HepG2 (cell line): ENCODE results near the gene PLXNA4. TPM values are rescaled to one million over a fixed set of nuclear protein-coding genes. Genes with fewer than 3 reads are reported as not detected.

ENCODE experiments used
- ATAC-seq: fragments of 200-7000 bp; cut with Tn5 transposase; 3 replicates; pipeline ENCODE4 v1.9.1; 2020; ENCODE audit warnings: mild to moderate bottlenecking, moderate library complexity
- BruUV-seq: library from RNA; stranded (reverse); fragments of 400-500 nt; replicated peaks from 2 replicates; lab custom pipeline; 2021; lab: Mats Ljungman, UMichigan
- CTCF ChIA-PET: fragments of 300-600 bp; formaldehyde crosslinking; extraction: SDS; loops from one replicate; lab custom pipeline; 2021; ENCODE audit warnings: low total read pairs, inconsistent platforms, low intra/inter-chr PET ratio; lab: Yijun Ruan, JAX
- POLR2A ChIA-PET: fragments of 350-600 bp; sonication (Branson Sonifier 250); formaldehyde crosslinking; loops from one replicate; lab custom pipeline; 2020; ENCODE audit warnings: antibody characterized with exemption, inconsistent platforms; lab: Yijun Ruan, JAX
- DNase-seq: peaks from one replicate; pipeline ENCODE4 v3.0.0-alpha.2; 2015; ENCODE audit warnings: low spot score
- FAIRE-seq: peaks from 3 replicates; lab custom pipeline; 2011; peaks lifted over from hg19 to GRCh38; lab: Jason Lieb, UNC
- H2AFZ ChIP-seq: one replicate; pipeline ENCODE4 v1.6.1; 2011; ENCODE audit warnings: low read length, inconsistent platforms
- H3K27ac ChIP-seq: fragments of 300-600 bp; 3 replicates; pipeline ENCODE4 v1.8.0; 2011; ENCODE audit warnings: mixed run types, mild to moderate bottlenecking, mixed read lengths, low read length, inconsistent platforms; ENCODE audit not compliant: insufficient read depth; ENCODE audit errors: extremely low read length
- H3K27me3 ChIP-seq, 2 experiments: fragments of 200-600 bp in 1 of 2; 2 replicates in 1 of 2; 3 replicates in 1 of 2; pipeline versions ENCODE4 v1.6.0 to v1.8.0; 2011; ENCODE audit warnings: low read length in 2 of 2, mild to moderate bottlenecking in 2 of 2, moderate library complexity in 2 of 2, inconsistent platforms in 1 of 2; ENCODE audit not compliant: insufficient read depth in 2 of 2, control insufficient read depth in 1 of 2
- H3K36me3 ChIP-seq, 2 experiments: fragments of 200-600 bp in 1 of 2; replicated peaks in 1 of 2; 2 replicates in 1 of 2; 3 replicates in 1 of 2; pipeline versions ENCODE4 v1.5.1 to v1.8.0; 2011; ENCODE audit warnings: low read length in 2 of 2, inconsistent platforms in 1 of 2; ENCODE audit not compliant: insufficient read depth in 2 of 2, control insufficient read depth in 1 of 2
- H3K4me1 ChIP-seq: 2 replicates; pipeline ENCODE4 v1.5.1; 2012; ENCODE audit warnings: low read length, inconsistent platforms; ENCODE audit not compliant: insufficient read depth
- H3K4me2 ChIP-seq: 2 replicates; pipeline ENCODE4 v1.6.0; 2011; ENCODE audit warnings: low read depth, low read length, inconsistent platforms
- H3K4me3 ChIP-seq, 3 experiments: fragments of 200-600 bp in 1 of 3; sonication (generic), shearing (Covaris generic) in 1 of 3; replicated peaks in 1 of 3; 2 replicates each; pipeline ENCODE4 v1.5.1; 2011 to 2016; ENCODE audit warnings: low read length in 3 of 3, inconsistent platforms in 2 of 3, low read depth in 2 of 3, mild to moderate bottlenecking in 2 of 3, control low read depth in 1 of 3, mixed read lengths in 1 of 3; ENCODE audit not compliant: insufficient read depth in 1 of 3
- H3K79me2 ChIP-seq: one replicate; pipeline ENCODE4 v1.6.1; 2011; ENCODE audit warnings: low read length, inconsistent platforms; ENCODE audit not compliant: insufficient read depth
- H3K9ac ChIP-seq: 2 replicates; pipeline ENCODE4 v1.6.0; 2011; ENCODE audit warnings: mild to moderate bottlenecking, low read depth, low read length, inconsistent platforms; ENCODE audit not compliant: insufficient read depth
- H3K9me3 ChIP-seq: 2 replicates; pipeline ENCODE4 v1.5.1; 2012; ENCODE audit warnings: mild to moderate bottlenecking, low read length
- H4K20me1 ChIP-seq: 2 replicates; pipeline ENCODE4 v1.6.0; 2011; ENCODE audit warnings: inconsistent platforms, mild to moderate bottlenecking, low read length, moderate library complexity; ENCODE audit not compliant: insufficient read depth
- DR1 ChIP-seq: sonication (generic); formaldehyde crosslinking; IDR thresholded peaks from 2 replicates; pipeline ENCODE4 v1.8.0; 2021; ENCODE audit warnings: mild to moderate bottlenecking, missing genetic modification reagents, inconsistent platforms
- MYNN ChIP-seq: sonication (generic); formaldehyde crosslinking; IDR thresholded peaks from 2 replicates; pipeline ENCODE4 v1.4.0; 2020; ENCODE audit warnings: mild to moderate bottlenecking, low read depth, missing genetic modification reagents
- NCOR1 ChIP-seq: fragments of 200-600 bp; sonication (generic); IDR thresholded peaks from 2 replicates; pipeline ENCODE4 v1.7.0; 2017; ENCODE audit warnings: antibody characterized with exemption, low read length, borderline replicate concordance
- SOX13 ChIP-seq, 3 experiments: fragments of 450-650 bp in 1 of 3; sonication (generic) in 1 of 3; formaldehyde crosslinking in 1 of 3; IDR thresholded peaks in 2 of 3; conservative IDR thresholded peaks in 1 of 3; 2 replicates each; pipeline versions ENCODE4 v1.5.0 to v1.6.1; 2016 to 2020; ENCODE audit warnings: antibody characterized with exemption in 1 of 3, mild to moderate bottlenecking in 1 of 3, missing compliant biosample characterization in 1 of 3, missing genetic modification reagents in 1 of 3, moderate library complexity in 1 of 3
- ZEB1 ChIP-seq: IDR thresholded peaks from 2 replicates; pipeline ENCODE4 v1.6.1; 2012; ENCODE audit warnings: mild to moderate bottlenecking, low read depth, inconsistent platforms; ENCODE audit not compliant: insufficient replicate concordance
- ZNF260 ChIP-seq: sonication (generic); formaldehyde crosslinking; IDR thresholded peaks from 2 replicates; pipeline ENCODE4 v1.4.0; 2020; ENCODE audit warnings: missing genetic modification reagents, low read depth, mild to moderate bottlenecking, borderline replicate concordance
- WGBS: methylation state at CpG from one replicate; pipeline ENCODE4 v1.1.6; 2017; ENCODE audit warnings: low lambda C conversion rate; 5-methylcytosine and 5-hydroxymethylcytosine counted together
- in situ Hi-C: cut with HindIII; loops from 2 replicates; pipeline ENCODE4 v1.10.0; 2017; ENCODE audit warnings: low pct_unique_long_range_greater_than_20kb; ENCODE audit not compliant: extremely low pct_ligation_motif_present
- intact Hi-C: fragments of 100-400 bp; cut with micrococcal nuclease; formaldehyde crosslinking; loops from one replicate; pipeline ENCODE4 v1.10.0; 2022; ENCODE audit not compliant: unreplicated experiment
- polyA plus RNA-seq, 8 experiments: library from polyadenylated mRNA; depleted of rRNA in 3 of 8; stranded (reverse) in 7 of 8; unstranded in 1 of 8; fragments of >200 nt; fragmentation: Illumina TruSeq in 4 of 8; extraction: Trizol in 4 of 8; gene quantifications; 2 replicates each; pipeline versions ENCODE4 v1.2.1 to v1.2.3, GENCODE V29; 2011 to 2016; ENCODE audit warnings: low read depth in 4 of 8, missing spikeins in 1 of 8, mixed read lengths in 1 of 8; ENCODE audit not compliant: insufficient read depth in 1 of 8
- total RNA-seq, 5 experiments: library from RNA; depleted of rRNA; stranded (reverse); fragments of >200 nt; fragmentation: Illumina TruSeq; extraction: Trizol; gene quantifications; 2 replicates each; pipeline ENCODE4 v1.2.3, GENCODE V29; 2016; ENCODE audit warnings: low read depth in 1 of 5
- TF ChIP-seq, protein P1 (sequence below): sonication (generic); formaldehyde crosslinking; IDR thresholded peaks from 2 replicates; pipeline ENCODE4 v1.4.0; 2020; ENCODE audit warnings: missing genetic modification reagents
- TF ChIP-seq, protein P2 (sequence below): IDR thresholded peaks from 2 replicates; pipeline ENCODE4 v1.4.0; 2020; ENCODE audit warnings: mild to moderate bottlenecking, missing genetic modification reagents

Gene PLXNA4
- total and polyA plus RNA-seq, 2 of the 13 experiments (the other 11 are each of a cell fraction or from before 2014, with no cell fraction given), result 0.01 to 0.04 TPM

DNA sequence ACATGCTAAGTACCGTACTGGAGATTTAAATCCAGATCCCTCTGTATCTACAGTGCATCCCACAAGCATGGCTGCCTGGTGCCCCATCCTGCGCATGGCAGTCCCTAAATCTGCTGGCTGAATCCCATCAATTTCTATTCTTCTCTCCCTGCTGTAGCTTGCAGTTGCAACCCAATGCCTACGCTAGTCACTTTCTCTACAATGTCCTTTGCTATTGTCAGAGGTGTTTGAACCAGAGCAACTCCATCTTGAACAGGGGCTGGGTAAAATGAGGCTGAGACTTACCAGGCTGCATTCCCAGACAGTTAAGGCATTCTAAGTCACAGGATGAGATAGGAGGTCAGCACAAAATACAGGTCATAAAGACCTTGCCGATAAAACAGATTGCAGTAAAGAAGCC lies 461.2 kb downstream of the PLXNA4 start:
- FAIRE-seq, result no peak
- DNase-seq, result no peak
- H3K27me3 ChIP-seq, result peaks cover 0 to 7% of the 10 kb centered on the region in 2 experiments; a peak in 2 of 5 replicates
- ChIA-PET CTCF (no interaction called here), POLR2A (no interaction called here)
- H3K9ac ChIP-seq, result no peak overlapping the region
- no peak overlapping the region for H3K27ac ChIP-seq
- H3K9me3 ChIP-seq, result no peaks in the 10 kb centered on the region
- H2AFZ ChIP-seq, result no peak overlapping the region
- no peak overlapping the region for H3K4me2 ChIP-seq
- H3K4me1 ChIP-seq, result no peaks in the 10 kb centered on the region
- no peaks in the 10 kb centered on the region for H3K36me3 ChIP-seq
- H3K79me2 ChIP-seq, result no peaks in the 10 kb centered on the region
- H4K20me1 ChIP-seq, result no peaks in the 10 kb centered on the region
- no peak overlapping the region for H3K4me3 ChIP-seq
- no peak for ATAC-seq
- TF ChIP-seq NCOR1 (no peak), ZNF260 (CRISPR knock-in tag) (no peak)
- 49% methylated on average over 4 of the region's 4 CpGs for WGBS
- BruUV-seq, result no TSS peak
- in situ Hi-C loops (no loop called here), intact Hi-C loops (no loop called here)

DNA sequence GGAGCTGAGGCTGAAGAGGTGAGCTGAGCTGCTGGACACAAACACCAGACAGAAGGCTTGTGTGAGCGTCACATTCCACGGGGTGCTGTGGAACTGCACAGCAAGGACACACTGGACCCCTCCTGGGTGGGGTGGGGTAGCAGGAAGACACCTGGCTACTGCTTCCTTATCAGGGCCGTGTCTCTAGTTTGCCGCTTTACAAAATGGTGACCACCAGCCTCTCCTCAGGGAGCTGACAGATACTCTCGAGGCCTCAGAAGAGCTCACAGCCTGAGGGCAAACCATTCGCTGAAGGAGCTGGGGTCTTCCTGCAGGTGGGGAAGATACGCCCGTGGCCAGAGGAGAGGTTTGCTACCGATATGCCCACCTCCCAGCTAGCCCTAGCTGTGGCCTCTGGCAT lies 461.9 kb downstream of the PLXNA4 start:
- CTCF ChIA-PET, result no interaction called here
- in situ Hi-C loops, result no loop called here
- intact Hi-C loops, result no loop called here
- Histone ChIP-seq H3K27me3 (peaks cover 0 to 7% of the 10 kb centered on the region in 2 experiments; a peak in 2 of 5 replicates), H3K4me1 (no peaks in the 10 kb centered on the region), H3K4me3 (no peak overlapping the region), H3K9me3 (no peaks in the 10 kb centered on the region), H3K36me3 (no peaks in the 10 kb centered on the region), H3K4me2 (no peak overlapping the region), H2AFZ (no peak overlapping the region), H3K79me2 (no peaks in the 10 kb centered on the region), H3K27ac (no peak overlapping the region), H4K20me1 (no peaks in the 10 kb centered on the region), H3K9ac (no peak overlapping the region)
- BruUV-seq, result no TSS peak
- POLR2A ChIA-PET, result no interaction called here
- WGBS, result 8% methylated on average over 2 of the region's 9 CpGs
- no peak for ATAC-seq
- no peak for FAIRE-seq
- DNase-seq, result no peak
- TF ChIP-seq, protein P1, sequence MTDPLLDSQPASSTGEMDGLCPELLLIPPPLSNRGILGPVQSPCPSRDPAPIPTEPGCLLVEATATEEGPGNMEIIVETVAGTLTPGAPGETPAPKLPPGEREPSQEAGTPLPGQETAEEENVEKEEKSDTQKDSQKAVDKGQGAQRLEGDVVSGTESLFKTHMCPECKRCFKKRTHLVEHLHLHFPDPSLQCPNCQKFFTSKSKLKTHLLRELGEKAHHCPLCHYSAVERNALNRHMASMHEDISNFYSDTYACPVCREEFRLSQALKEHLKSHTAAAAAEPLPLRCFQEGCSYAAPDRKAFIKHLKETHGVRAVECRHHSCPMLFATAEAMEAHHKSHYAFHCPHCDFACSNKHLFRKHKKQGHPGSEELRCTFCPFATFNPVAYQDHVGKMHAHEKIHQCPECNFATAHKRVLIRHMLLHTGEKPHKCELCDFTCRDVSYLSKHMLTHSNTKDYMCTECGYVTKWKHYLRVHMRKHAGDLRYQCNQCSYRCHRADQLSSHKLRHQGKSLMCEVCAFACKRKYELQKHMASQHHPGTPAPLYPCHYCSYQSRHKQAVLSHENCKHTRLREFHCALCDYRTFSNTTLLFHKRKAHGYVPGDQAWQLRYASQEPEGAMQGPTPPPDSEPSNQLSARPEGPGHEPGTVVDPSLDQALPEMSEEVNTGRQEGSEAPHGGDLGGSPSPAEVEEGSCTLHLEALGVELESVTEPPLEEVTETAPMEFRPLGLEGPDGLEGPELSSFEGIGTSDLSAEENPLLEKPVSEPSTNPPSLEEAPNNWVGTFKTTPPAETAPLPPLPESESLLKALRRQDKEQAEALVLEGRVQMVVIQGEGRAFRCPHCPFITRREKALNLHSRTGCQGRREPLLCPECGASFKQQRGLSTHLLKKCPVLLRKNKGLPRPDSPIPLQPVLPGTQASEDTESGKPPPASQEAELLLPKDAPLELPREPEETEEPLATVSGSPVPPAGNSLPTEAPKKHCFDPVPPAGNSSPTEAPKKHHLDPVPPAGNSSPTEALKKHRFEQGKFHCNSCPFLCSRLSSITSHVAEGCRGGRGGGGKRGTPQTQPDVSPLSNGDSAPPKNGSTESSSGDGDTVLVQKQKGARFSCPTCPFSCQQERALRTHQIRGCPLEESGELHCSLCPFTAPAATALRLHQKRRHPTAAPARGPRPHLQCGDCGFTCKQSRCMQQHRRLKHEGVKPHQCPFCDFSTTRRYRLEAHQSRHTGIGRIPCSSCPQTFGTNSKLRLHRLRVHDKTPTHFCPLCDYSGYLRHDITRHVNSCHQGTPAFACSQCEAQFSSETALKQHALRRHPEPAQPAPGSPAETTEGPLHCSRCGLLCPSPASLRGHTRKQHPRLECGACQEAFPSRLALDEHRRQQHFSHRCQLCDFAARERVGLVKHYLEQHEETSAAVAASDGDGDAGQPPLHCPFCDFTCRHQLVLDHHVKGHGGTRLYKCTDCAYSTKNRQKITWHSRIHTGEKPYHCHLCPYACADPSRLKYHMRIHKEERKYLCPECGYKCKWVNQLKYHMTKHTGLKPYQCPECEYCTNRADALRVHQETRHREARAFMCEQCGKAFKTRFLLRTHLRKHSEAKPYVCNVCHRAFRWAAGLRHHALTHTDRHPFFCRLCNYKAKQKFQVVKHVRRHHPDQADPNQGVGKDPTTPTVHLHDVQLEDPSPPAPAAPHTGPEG (CRISPR knock-in tag), result no peak
- TF ChIP-seq ZEB1, result no peak
- TF ChIP-seq SOX13 (IDR thresholded peaks at IDR 0.05), result no peak
- no peak for TF ChIP-seq SOX13 (CRISPR knock-in tag; conservative IDR thresholded peaks at IDR 0.05 in 1 of 2, IDR thresholded peaks at IDR 0.05 in 1 of 2)
- TF ChIP-seq, protein P2, sequence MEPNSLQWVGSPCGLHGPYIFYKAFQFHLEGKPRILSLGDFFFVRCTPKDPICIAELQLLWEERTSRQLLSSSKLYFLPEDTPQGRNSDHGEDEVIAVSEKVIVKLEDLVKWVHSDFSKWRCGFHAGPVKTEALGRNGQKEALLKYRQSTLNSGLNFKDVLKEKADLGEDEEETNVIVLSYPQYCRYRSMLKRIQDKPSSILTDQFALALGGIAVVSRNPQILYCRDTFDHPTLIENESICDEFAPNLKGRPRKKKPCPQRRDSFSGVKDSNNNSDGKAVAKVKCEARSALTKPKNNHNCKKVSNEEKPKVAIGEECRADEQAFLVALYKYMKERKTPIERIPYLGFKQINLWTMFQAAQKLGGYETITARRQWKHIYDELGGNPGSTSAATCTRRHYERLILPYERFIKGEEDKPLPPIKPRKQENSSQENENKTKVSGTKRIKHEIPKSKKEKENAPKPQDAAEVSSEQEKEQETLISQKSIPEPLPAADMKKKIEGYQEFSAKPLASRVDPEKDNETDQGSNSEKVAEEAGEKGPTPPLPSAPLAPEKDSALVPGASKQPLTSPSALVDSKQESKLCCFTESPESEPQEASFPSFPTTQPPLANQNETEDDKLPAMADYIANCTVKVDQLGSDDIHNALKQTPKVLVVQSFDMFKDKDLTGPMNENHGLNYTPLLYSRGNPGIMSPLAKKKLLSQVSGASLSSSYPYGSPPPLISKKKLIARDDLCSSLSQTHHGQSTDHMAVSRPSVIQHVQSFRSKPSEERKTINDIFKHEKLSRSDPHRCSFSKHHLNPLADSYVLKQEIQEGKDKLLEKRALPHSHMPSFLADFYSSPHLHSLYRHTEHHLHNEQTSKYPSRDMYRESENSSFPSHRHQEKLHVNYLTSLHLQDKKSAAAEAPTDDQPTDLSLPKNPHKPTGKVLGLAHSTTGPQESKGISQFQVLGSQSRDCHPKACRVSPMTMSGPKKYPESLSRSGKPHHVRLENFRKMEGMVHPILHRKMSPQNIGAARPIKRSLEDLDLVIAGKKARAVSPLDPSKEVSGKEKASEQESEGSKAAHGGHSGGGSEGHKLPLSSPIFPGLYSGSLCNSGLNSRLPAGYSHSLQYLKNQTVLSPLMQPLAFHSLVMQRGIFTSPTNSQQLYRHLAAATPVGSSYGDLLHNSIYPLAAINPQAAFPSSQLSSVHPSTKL (CRISPR knock-in tag), result no peak
- no peak for TF ChIP-seq MYNN (CRISPR knock-in tag)
- TF ChIP-seq DR1 (CRISPR knock-in tag), result no peak
